Renal cortex interstitium (tissue), 11 donors: ENCODE results near the gene COX19. TPM values are rescaled to one million over a fixed set of nuclear protein-coding genes. Genes with fewer than 3 reads are reported as not detected.
A peak's percentile ranks its signal among the peaks of the same experiment; 100 is the strongest.

Source experiments
- DNase-seq, 11 donors: peaks; one replicate each; pipeline ENCODE4 v3.0.0-alpha.2; 2013; ENCODE audit warnings: low read depth in 9 of 11, low spot score in 4 of 11; ENCODE audit errors: extremely low read depth in 1 of 11
- polyA plus RNA-seq, 3 donors: library from polyadenylated mRNA; unstranded; fragments of 120-200 nt; gene quantifications; one replicate each; pipeline ENCODE4 v1.2.1, GENCODE V29; 2013; ENCODE audit not compliant: insufficient read length in 3 of 3

COX19 gene
- polyA plus RNA-seq, 3 donors, result 10.8 to 17.9 (median 12.4) TPM

GRCh38 chr7:985915-986741 is 10.8 kb upstream of the COX19 start:
- no peak for DNase-seq

- DNase-seq, result no peak
These were observed 9.7 kb upstream of the COX19 start for GRCh38 chr7:985127-985416.

DNA sequence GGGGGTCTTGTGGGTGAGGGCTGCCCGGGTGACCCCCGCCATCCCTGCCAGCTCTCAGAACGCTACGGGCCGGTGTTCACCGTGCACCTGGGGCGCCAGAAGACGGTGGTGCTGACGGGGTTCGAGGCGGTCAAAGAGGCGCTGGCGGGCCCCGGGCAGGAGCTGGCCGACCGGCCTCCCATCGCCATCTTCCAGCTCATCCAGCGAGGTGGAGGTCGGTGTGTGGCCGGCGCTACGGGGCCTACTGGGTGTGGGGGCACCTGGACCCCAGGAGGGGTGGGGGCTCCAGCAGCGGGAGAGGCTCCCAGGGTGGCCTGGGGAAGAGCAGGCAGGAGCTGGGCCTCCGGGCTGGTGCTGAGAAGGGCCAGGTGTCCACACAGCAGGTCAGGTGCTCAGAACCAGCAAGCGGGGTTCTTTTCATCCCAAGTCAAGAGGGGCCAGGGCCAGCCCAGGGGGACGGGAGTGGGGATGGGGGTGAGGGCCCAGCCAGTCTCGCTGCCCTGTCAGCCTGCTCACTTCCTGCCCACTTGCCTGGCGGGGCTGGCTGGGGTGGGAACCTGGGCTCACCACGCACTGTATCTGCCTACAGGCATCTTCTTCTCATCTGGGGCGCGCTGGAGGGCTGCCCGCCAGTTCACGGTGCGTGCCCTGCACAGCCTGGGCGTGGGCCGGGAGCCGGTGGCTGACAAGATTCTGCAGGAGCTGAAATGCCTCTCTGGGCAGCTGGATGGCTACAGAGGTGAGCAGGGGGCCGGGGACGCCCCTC is 9.2 kb upstream of the COX19 start:
- DNase-seq, result no peak

GRCh38 chr7:983616-984071 is 8.3 kb upstream of the COX19 start:
- DNase-seq, result no peak

DNA sequence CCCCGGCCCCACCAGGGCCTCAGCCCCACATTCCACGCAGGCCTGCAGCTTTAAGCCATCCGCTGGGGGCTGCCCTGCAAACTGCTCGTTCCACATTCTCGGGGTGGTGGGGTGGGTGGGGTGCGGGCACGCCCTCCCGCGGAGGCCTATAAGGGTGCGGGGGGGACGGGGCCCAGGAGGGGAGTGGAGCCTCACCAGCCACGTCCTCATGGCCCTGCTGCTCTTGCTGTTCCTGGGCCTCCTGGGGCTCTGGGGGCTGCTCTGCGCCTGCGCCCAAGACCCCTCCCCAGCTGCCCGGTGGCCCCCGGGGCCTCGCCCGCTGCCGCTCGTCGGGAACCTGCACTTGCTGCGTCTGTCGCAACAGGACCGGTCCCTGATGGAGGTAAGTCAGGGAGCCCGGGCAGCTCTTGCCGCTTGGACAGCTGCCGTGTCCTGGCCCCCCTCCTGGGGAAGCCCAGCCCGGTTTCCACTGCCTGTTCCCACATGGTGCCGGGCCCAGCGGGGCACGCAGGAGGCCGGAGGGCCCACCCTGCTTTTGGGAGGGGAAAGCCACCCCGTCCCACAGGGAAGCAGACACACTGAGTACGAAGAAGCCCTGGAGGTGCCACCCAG is 7.8 kb upstream of the COX19 start, which contains the start of gene CYP2W1:
Gene CYP2W1 (plus strand): TSS at position 178 of the 612 bp plus-strand sequence. CDS start 31 bp downstream, at position 209.
- no peak for DNase-seq

GRCh38 chr7:982511-983003 is 7.2 kb upstream of the COX19 start:
- no peak for DNase-seq

GRCh38 chr7:981793-982510 is 6.6 kb upstream of the COX19 start:
- no peak for DNase-seq

DNA sequence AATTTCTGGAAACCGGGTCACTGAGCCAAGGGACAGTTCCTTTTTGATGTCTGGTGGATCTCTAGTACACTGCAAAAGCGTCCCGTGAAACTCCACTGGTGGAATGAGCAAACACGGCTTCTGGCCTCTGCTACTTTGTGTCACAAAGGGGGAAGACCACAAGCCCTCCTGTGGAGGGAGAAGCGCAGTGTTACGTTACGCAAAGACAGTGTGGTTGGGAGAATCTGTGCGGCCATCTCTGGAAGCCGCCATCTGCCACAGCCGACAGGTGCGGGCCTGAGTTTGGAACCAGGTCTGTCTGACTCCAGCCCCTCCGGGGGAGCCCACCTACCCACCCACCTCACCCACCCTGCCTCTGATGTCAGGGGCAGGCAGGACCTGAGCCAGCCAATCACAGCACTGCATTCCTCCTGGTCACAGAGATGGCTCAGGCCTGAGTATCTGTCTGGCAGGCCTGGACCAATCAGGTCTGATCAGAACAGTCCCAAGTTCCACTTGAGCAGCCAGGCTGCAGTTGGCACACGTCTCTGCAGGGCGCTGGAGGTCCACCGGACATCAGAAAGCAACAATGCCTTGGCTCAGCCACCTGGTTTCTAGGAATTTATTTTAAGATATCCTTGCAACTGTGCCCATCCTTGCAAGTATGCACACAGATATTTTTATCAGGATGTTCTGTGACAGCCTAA is 4.7 kb upstream of the COX19 start:
- no peak for DNase-seq

DNA sequence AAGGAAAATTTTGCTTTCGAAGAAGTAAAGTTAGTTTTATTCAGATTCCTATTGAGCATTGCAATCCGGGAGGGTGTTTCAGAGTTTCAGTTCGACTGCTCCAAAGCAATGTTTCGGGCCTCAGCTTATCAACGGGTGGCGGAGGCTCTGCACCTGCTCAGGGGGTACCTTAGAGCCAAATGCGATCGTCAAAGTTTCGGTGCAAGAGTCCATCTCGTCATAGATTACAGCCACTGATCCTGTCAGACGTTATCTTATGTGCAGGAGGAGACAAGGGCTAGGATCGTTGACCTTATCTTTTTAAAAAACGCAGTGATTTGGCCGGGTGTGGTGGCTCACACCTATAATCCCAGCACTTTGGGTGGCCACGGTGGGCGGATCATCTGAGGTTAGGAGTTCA is 3.8 kb upstream of the COX19 start:
- DNase-seq, result no peak

DNA sequence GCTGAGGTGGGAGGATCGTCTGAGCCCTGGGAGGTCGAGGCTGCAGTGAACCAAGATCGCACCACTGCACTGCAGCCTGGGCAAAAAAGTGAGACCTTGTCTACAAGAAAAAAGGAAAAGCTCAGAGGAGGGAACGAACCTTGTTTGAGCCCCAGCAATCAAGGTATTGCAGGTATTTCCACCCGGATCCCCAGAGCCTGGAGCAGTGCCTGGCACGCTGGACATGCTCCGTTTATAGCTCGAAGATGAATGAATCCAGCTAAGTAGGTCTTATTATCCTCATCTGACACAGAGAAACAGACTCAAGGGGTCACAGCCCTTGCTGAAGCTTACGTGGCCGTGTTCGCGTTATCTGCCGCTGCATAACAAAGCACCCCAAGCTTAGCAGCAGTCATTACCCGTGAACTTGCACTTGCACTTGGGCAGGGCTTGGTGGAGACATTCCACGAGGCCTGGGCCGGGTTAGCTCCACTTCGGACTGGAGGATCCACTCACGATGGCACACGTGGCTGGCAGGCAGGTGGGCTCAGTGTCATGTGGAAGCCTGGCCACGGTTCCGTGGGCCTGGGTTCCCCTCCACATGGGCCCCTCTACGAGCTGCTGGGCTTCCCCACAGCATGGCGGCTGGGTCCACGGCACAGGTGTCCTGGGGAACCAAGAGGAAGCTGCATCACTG is 3.2 kb upstream of the COX19 start:
- DNase-seq, result no peak

- no peak for DNase-seq
These were observed 2.6 kb upstream of the COX19 start for GRCh38 chr7:978049-978346.

DNA sequence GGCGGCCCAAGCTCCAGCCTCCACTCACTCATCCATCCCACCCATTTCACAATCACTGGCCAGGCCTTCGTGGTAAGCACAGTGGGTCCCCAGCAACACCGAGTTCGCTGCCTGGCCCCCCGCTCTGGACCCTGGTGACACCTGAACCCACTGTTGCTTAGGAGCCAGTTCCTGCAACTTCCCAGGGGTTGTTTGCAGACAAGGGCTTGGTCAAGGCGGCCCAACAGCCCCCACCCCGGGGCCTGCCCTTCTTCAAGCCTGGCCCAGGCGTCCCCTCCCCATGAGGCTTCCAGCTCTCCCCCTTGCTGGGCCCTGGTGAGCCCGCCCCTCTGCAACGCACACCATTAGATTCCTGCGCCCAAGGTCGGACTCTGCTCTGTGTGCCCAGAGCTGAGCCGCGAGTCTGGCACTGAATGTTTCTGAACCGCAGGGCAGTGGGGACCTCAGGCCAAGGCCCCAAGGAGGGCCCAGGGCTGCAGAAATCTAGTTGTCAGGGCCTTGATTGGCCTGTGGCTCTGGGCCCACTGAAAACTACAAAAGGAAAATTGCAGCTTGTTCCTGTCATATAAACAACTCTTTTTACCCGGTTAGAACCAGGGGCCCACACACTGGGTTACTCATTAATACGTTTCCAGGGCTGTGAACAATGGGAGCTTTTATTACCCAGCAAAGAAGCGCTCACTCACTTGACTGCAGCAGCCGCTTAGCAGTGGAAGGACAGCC is 2.1 kb upstream of the COX19 start:
- DNase-seq, result peak in 6 of 11 donors; percentile 56 to 89 (median 75)

GRCh38 chr7:976901-977325 is 1.6 kb upstream of the COX19 start:
- DNase-seq, result no peak

DNA sequence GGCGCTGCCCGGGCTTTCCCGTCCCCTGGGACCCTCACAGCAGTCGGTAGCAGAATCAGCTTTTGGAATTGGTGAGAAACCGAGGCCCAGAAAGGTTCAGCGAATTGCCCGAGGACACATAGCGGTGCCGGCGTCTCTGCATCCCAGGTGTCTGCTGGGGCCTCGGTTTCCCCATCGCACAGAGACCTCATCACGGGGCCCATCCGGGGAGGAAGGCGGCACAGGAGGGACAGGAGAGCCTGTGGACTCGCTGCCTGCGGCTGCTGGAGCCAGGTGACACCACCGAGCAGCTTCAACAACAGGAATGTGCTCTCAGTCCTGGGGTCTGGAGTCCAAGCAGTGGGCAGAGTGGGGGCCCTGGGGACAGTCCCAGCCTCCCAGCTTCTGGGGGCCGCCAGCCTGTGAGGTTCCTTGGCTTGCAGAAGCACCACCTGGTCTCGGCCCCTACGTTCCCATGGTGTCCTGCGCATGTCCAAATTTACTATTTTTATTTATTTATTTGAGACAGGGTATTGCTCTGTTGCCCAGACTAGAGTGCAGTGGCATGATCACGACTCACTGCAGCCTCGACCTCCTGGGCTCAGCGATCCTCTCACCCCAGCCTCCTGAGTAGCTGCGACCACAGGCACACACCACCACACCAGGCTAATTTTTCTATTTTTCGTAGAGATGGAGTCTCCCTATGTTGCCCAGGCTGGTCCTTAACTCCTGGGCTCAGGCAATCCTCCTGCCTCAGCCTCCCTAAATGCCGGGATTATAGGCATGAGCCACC is 539 bp upstream of the COX19 start:
- DNase-seq, result no peak

DNA sequence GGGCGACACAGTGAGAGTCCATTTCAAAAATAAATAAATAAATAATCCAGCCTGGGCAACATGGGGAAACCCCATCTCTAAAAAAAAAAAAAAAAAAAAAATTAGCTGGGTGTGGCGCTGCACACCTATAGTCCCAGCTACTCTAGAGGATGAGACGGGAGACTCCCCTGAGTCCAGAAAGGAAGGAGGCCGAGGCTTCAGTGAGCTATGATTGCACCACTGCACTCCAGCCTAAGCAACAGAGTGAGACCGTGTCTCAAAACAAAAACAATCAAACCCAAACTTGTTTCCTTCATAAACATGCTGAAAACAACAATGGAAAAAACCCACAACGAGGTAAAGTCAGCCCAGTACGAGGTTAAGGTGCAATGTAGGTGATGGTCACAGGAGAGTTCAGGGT is 1.2 kb downstream of the COX19 start:
- DNase-seq, result no peak

DNA sequence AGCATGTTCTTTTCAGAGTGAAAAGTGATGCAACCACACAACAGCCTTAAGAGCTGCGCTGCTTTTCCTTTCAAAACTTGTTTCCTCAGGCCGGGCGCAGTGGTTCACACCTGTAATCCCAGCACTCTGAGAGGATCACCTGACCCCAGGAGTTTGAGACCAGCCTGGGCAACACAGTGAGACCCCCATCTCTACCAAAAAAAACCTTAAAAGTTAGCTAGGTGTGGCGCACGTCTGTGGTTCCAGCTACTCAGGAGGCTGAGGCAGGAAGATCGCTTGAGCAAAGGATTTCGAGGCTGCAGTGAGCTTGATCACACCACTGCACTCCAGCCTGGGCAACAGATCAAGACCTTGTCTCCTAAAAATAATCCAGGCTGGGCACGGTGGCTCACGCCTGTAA is 2.0 kb downstream of the COX19 start:
- no peak for DNase-seq
